ENCODE measurements around the gene SNX10. TPM values are rescaled to one million over a fixed set of nuclear protein-coding genes. Genes with fewer than 3 reads are reported as not detected.

Gene SNX10
- total RNA-seq, 1 experiment from 2014 or later = 9.8 TPM

- ChIA-PET POLR2A (ENCODE audit: unreplicated experiment) (interaction anchor here (0.7 kb wide), 1 partner anchor 263 kb away, joined by 5 read pairs; no protein-coding TSS in a partner anchor), CTCF (interaction anchor here (0.6 to 0.7 kb wide), 3 partner anchors 225 to 782 kb away, joined by 3 to 5 read pairs (median 3); no protein-coding TSS in a partner anchor)
- TF ChIP-seq, protein P1, sequence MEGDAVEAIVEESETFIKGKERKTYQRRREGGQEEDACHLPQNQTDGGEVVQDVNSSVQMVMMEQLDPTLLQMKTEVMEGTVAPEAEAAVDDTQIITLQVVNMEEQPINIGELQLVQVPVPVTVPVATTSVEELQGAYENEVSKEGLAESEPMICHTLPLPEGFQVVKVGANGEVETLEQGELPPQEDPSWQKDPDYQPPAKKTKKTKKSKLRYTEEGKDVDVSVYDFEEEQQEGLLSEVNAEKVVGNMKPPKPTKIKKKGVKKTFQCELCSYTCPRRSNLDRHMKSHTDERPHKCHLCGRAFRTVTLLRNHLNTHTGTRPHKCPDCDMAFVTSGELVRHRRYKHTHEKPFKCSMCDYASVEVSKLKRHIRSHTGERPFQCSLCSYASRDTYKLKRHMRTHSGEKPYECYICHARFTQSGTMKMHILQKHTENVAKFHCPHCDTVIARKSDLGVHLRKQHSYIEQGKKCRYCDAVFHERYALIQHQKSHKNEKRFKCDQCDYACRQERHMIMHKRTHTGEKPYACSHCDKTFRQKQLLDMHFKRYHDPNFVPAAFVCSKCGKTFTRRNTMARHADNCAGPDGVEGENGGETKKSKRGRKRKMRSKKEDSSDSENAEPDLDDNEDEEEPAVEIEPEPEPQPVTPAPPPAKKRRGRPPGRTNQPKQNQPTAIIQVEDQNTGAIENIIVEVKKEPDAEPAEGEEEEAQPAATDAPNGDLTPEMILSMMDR (conservative IDR thresholded peaks at IDR 0.05) = no peak
- TF ChIP-seq EZH2 (IDR thresholded peaks at IDR 0.05; ENCODE audit: low read depth) = no peak
- no TSS peak for BruUV-seq (replicated peaks)
- Histone ChIP-seq H3K4me2 (peak overlapping the region; percentile 80), H3K79me2 (ENCODE audit: low read depth) (no peaks in the 10 kb centered on the region), H3K36me3 (ENCODE audit: low read depth) (no peaks in the 10 kb centered on the region), H3K9me3 (ENCODE audit: insufficient read depth, low read depth) (no peaks in the 10 kb centered on the region), H4K20me1 (ENCODE audit: insufficient read depth) (no peaks in the 10 kb centered on the region), H2AFZ (peak overlapping the region; percentile 97), H3K27ac (no peak overlapping the region), H3K27me3 (ENCODE audit: insufficient read depth, low read depth) (no peaks in the 10 kb centered on the region), H3K4me1 (replicated peaks; ENCODE audit: insufficient read depth) (peaks cover 8% of the 10 kb centered on the region), H3K4me3 (peak overlapping the region; percentile 81; the same call in 1 of the 2 replicates), H3K9me2 (ENCODE audit: insufficient read depth) (no peaks in the 10 kb centered on the region), H3F3A (ENCODE audit: insufficient read depth, low read depth) (peaks cover 20% of the 10 kb centered on the region; the same call in 1 of the 2 replicates)
- peak in 1 of 2 experiments; percentile 16 for DNase-seq
- intact Hi-C loops (cut with micrococcal nuclease; ENCODE audit: unreplicated experiment) = loop anchor here (5.0 kb wide), 1 partner anchor 227 kb away; no protein-coding TSS in a partner anchor
Observed at GRCh38 chr7:26375726-26376174, 84.1 kb downstream of the SNX10 start.

DNA sequence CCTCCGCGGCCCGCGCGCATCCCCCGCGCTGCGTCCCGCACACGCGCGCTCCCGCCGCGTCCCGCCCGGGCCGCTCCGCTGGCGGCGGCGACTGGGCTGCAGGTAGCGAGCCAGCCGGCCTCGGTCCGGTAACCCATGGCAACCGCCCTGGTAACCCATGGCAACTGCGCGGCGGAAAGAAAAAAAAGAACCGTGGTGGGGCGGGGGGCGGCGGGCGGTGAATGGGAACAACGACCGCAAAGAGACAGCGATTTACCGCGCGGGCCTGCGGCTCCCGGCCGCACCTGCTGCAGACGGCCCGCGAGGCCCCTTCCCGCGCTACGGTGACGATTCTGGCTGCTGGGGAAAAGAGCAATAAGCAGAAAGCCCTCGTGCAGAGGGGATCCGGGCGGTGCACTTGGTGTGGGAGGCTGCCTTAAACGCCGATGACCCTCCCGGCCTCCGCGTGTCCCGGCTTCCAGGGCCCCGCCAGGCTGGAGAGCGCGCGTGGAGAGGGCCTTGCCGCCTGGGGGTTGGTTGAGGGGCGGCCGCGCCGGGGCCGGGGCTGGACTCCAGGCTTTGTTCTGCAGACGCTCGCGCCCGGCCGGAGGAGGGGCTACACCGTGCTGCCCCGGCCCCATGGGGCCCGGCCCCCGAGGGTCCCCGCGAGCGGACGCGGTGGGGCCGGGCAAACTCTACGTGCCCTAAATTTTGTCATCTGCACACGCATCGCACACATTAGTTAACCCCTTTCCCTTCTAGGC, 84.7 kb downstream of the SNX10 start:
- TF ChIP-seq, protein P1 (conservative IDR thresholded peaks at IDR 0.05) = no peak
- TF ChIP-seq EZH2 (IDR thresholded peaks at IDR 0.05; ENCODE audit: low read depth) = no peak
- H3K4me2 ChIP-seq = peak overlapping the region; percentile 80
- intact Hi-C loops (cut with micrococcal nuclease; ENCODE audit: unreplicated experiment) = loop anchor here (5.0 kb wide), 1 partner anchor 226 kb away; no protein-coding TSS in a partner anchor
- no peaks in the 10 kb centered on the region for H4K20me1 ChIP-seq (ENCODE audit: insufficient read depth)
- no peaks in the 10 kb centered on the region for H3K27me3 ChIP-seq (ENCODE audit: insufficient read depth, low read depth)
- H3K4me3 ChIP-seq = peak overlapping the region; percentile 81
- no peaks in the 10 kb centered on the region for H3K9me2 ChIP-seq (ENCODE audit: insufficient read depth)
- CTCF ChIA-PET = interaction anchor here (0.6 to 0.7 kb wide), 3 partner anchors 225 to 781 kb away, joined by 3 to 5 read pairs (median 3); no protein-coding TSS in a partner anchor
- H3K79me2 ChIP-seq (ENCODE audit: low read depth) = no peaks in the 10 kb centered on the region
- peaks cover 8% of the 10 kb centered on the region for H3K4me1 ChIP-seq (replicated peaks; ENCODE audit: insufficient read depth)
- no peaks in the 10 kb centered on the region for H3K9me3 ChIP-seq (ENCODE audit: insufficient read depth, low read depth)
- peak overlapping the region; percentile 97 for H2AFZ ChIP-seq
- no peak overlapping the region for H3K27ac ChIP-seq
- BruUV-seq (replicated peaks) = no TSS peak
- DNase-seq = peak; percentile 62 to 67
- POLR2A ChIA-PET (ENCODE audit: unreplicated experiment) = interaction anchor here (0.7 kb wide), 1 partner anchor 263 kb away, joined by 5 read pairs; no protein-coding TSS in a partner anchor
- H3K36me3 ChIP-seq (ENCODE audit: low read depth) = no peaks in the 10 kb centered on the region
- peaks cover 20% of the 10 kb centered on the region; the same call in 1 of the 2 replicates for H3F3A ChIP-seq (ENCODE audit: insufficient read depth, low read depth)

- BruUV-seq (replicated peaks) = no TSS peak
- no peak for DNase-seq
- Histone ChIP-seq H2AFZ (no peak overlapping the region), H3K36me3 (ENCODE audit: low read depth) (no peaks in the 10 kb centered on the region), H3K27me3 (ENCODE audit: insufficient read depth, low read depth) (no peaks in the 10 kb centered on the region), H3K4me2 (no peak overlapping the region), H3K9me3 (ENCODE audit: insufficient read depth, low read depth) (no peaks in the 10 kb centered on the region), H3F3A (ENCODE audit: insufficient read depth, low read depth) (peaks cover 23% of the 10 kb centered on the region; the same call in 1 of the 2 replicates), H3K4me1 (replicated peaks; ENCODE audit: insufficient read depth) (peaks cover 8% of the 10 kb centered on the region), H4K20me1 (ENCODE audit: insufficient read depth) (no peaks in the 10 kb centered on the region), H3K27ac (no peak overlapping the region), H3K9me2 (ENCODE audit: insufficient read depth) (no peaks in the 10 kb centered on the region), H3K79me2 (ENCODE audit: low read depth) (no peaks in the 10 kb centered on the region), H3K4me3 (no peak overlapping the region)
- intact Hi-C loops (cut with micrococcal nuclease; ENCODE audit: unreplicated experiment) = loop anchor here (5.0 kb wide), 1 partner anchor 224 kb away; no protein-coding TSS in a partner anchor
- POLR2A ChIA-PET (ENCODE audit: unreplicated experiment) = interaction anchor here (0.6 kb wide), 1 partner anchor 474 kb away, joined by 6 read pairs; no protein-coding TSS in a partner anchor
- CTCF ChIA-PET = interaction anchor here (1.0 kb wide), 1 partner anchor 289 kb away, joined by 4 read pairs; no protein-coding TSS in a partner anchor
- no peak for TF ChIP-seq EZH2 (IDR thresholded peaks at IDR 0.05; ENCODE audit: low read depth)
- TF ChIP-seq, protein P1 (conservative IDR thresholded peaks at IDR 0.05) = no peak
Observed at GRCh38 chr7:26378016-26378415, 86.4 kb downstream of the SNX10 start.

Data from PC-9 (cell line).